GM18870 (cell line): ENCODE measurements around the gene CASZ1.

Source experiments
- ATAC-seq: cut with Tn5 transposase; IDR thresholded peaks from one replicate; pipeline ENCODE4 v1.9.1; 2021; ENCODE audit warnings: moderate library complexity; ENCODE audit not compliant: unreplicated experiment

The CASZ1 gene

GRCh38 chr1:10777749-10778574 is 18.5 kb downstream of the CASZ1 start:
- ATAC-seq = no peak

GRCh38 chr1:10776190-10776905 is 20.1 kb downstream of the CASZ1 start:
- ATAC-seq = no peak

GRCh38 chr1:10775763-10776162 is 20.7 kb downstream of the CASZ1 start:
- no peak for ATAC-seq

- ATAC-seq = no peak
These were observed 21.7 kb downstream of the CASZ1 start for GRCh38 chr1:10774615-10775310.

GRCh38 chr1:10773851-10774614 is 22.4 kb downstream of the CASZ1 start:
- ATAC-seq = no peak

- ATAC-seq = no peak
These were observed 23.1 kb downstream of the CASZ1 start for GRCh38 chr1:10773376-10773775.

- ATAC-seq = no peak
These were observed 23.7 kb downstream of the CASZ1 start for GRCh38 chr1:10772711-10773110.

GRCh38 chr1:10771789-10772188 is 24.7 kb downstream of the CASZ1 start:
- no peak for ATAC-seq

- ATAC-seq = no peak
These were observed 27.9 kb downstream of the CASZ1 start for GRCh38 chr1:10768552-10768951.

GRCh38 chr1:10767282-10767681 is 29.2 kb downstream of the CASZ1 start:
- no peak for ATAC-seq

- ATAC-seq = no peak
These were observed 30.5 kb downstream of the CASZ1 start for GRCh38 chr1:10765734-10766478.

- no peak for ATAC-seq
These were observed 31.1 kb downstream of the CASZ1 start for GRCh38 chr1:10765304-10765703.

GRCh38 chr1:10764296-10764798 is 32.1 kb downstream of the CASZ1 start:
- ATAC-seq = no peak

GRCh38 chr1:10762875-10763274 is 33.6 kb downstream of the CASZ1 start:
- no peak for ATAC-seq

- no peak for ATAC-seq
These were observed 34.3 kb downstream of the CASZ1 start for GRCh38 chr1:10762153-10762523.

- no peak for ATAC-seq
These were observed 34.8 kb downstream of the CASZ1 start for GRCh38 chr1:10761503-10762152.

- no peak for ATAC-seq
These were observed 35.6 kb downstream of the CASZ1 start for GRCh38 chr1:10760566-10761502.

GRCh38 chr1:10759413-10760200 is 36.8 kb downstream of the CASZ1 start:
- ATAC-seq = no peak
